ENCODE data around the gene SNX9.

The SNX9 gene

DNA sequence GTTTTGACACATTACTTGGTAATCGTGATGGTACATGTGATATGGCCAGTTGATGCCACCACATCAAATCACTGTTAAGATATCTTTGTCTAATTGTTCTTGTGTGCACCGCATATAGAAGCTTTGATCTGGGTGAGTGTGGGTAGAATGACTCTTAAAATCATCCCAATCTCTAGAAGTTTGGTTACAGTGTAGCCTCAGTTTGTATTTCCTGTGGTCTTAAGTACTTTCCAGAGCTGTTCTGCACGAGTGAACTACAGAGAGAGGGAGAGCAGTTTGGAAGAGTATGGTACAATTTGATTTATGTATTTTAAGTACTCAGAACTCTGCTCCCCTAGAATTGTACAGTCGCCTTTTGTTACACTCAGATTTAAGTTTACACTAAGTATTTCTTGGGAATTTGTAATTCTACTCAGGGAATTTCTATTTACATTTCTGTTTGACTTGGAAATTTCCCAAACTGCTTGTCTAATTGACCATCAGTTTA, 37.5 kb downstream of the SNX9 start:
- no peaks in the 10 kb centered on the region for H3K4me1 ChIP-seq (ENCODE audit: insufficient read depth, low read length)

GRCh38 chr6:157861184-157861583, 38.1 kb downstream of the SNX9 start:
- Histone ChIP-seq H3K9me3 (ENCODE audit: low read length) (no peaks in the 10 kb centered on the region), H2AFZ (ENCODE audit: low read depth, low read length) (no peak overlapping the region), H3K36me3 (ENCODE audit: insufficient read depth, low read length) (no peaks in the 10 kb centered on the region), H3K4me3 (ENCODE audit: low read length) (no peak overlapping the region), H3K4me1 (ENCODE audit: insufficient read depth, low read length) (no peaks in the 10 kb centered on the region), H3K27me3 (ENCODE audit: insufficient read depth, low read length) (no peaks in the 10 kb centered on the region)

More for the DNA sequence above, 37.5 kb downstream of the SNX9 start:
- Histone ChIP-seq H3K4me3 (ENCODE audit: low read length) (no peak overlapping the region), H2AFZ (ENCODE audit: low read depth, low read length) (no peak overlapping the region), H3K36me3 (ENCODE audit: insufficient read depth, low read length) (no peaks in the 10 kb centered on the region), H3K27me3 (ENCODE audit: insufficient read depth, low read length) (no peaks in the 10 kb centered on the region), H3K9me3 (ENCODE audit: low read length) (no peaks in the 10 kb centered on the region)

GRCh38 chr6:157861814-157862213, 38.8 kb downstream of the SNX9 start:
- H3K4me1 ChIP-seq (ENCODE audit: insufficient read depth, low read length): no peaks in the 10 kb centered on the region
- H3K36me3 ChIP-seq (ENCODE audit: insufficient read depth, low read length): no peaks in the 10 kb centered on the region
- no peak overlapping the region for H3K4me3 ChIP-seq (ENCODE audit: low read length)
- no peak overlapping the region for H2AFZ ChIP-seq (ENCODE audit: low read depth, low read length)
- H3K9me3 ChIP-seq (ENCODE audit: low read length): no peaks in the 10 kb centered on the region
- H3K27me3 ChIP-seq (ENCODE audit: insufficient read depth, low read length): no peaks in the 10 kb centered on the region

- no peak overlapping the region for H3K4me3 ChIP-seq (ENCODE audit: low read length)
- no peaks in the 10 kb centered on the region for H3K36me3 ChIP-seq (ENCODE audit: insufficient read depth, low read length)
- H3K4me1 ChIP-seq (ENCODE audit: insufficient read depth, low read length): no peaks in the 10 kb centered on the region
- H3K9me3 ChIP-seq (ENCODE audit: low read length): no peaks in the 10 kb centered on the region
- no peak overlapping the region for H2AFZ ChIP-seq (ENCODE audit: low read depth, low read length)
- H3K27me3 ChIP-seq (ENCODE audit: insufficient read depth, low read length): no peaks in the 10 kb centered on the region
These were observed 39.7 kb downstream of the SNX9 start for GRCh38 chr6:157862706-157863105.

- Histone ChIP-seq H3K27me3 (ENCODE audit: insufficient read depth, low read length) (no peaks in the 10 kb centered on the region), H3K4me1 (ENCODE audit: insufficient read depth, low read length) (no peaks in the 10 kb centered on the region), H3K4me3 (ENCODE audit: low read length) (no peak overlapping the region), H2AFZ (ENCODE audit: low read depth, low read length) (no peak overlapping the region), H3K36me3 (ENCODE audit: insufficient read depth, low read length) (peaks cover 6% of the 10 kb centered on the region), H3K9me3 (ENCODE audit: low read length) (no peaks in the 10 kb centered on the region)
These were observed 41.2 kb downstream of the SNX9 start for GRCh38 chr6:157864185-157864761.

- Histone ChIP-seq H3K4me3 (ENCODE audit: low read length) (no peak overlapping the region), H3K4me1 (ENCODE audit: insufficient read depth, low read length) (no peaks in the 10 kb centered on the region), H3K36me3 (ENCODE audit: insufficient read depth, low read length) (peaks cover 13% of the 10 kb centered on the region), H2AFZ (ENCODE audit: low read depth, low read length) (no peak overlapping the region), H3K27me3 (ENCODE audit: insufficient read depth, low read length) (no peaks in the 10 kb centered on the region), H3K9me3 (ENCODE audit: low read length) (no peaks in the 10 kb centered on the region)
These were observed 42.2 kb downstream of the SNX9 start for GRCh38 chr6:157865249-157865648.

GRCh38 chr6:157867155-157867559, 44.1 kb downstream of the SNX9 start:
- H3K4me1 ChIP-seq (ENCODE audit: insufficient read depth, low read length): no peaks in the 10 kb centered on the region
- no peaks in the 10 kb centered on the region for H3K9me3 ChIP-seq (ENCODE audit: low read length)
- peaks cover 14% of the 10 kb centered on the region for H3K36me3 ChIP-seq (ENCODE audit: insufficient read depth, low read length)
- no peaks in the 10 kb centered on the region for H3K27me3 ChIP-seq (ENCODE audit: insufficient read depth, low read length)
- H3K4me3 ChIP-seq (ENCODE audit: low read length): no peak overlapping the region
- no peak overlapping the region for H2AFZ ChIP-seq (ENCODE audit: low read depth, low read length)

- Histone ChIP-seq H3K27me3 (ENCODE audit: insufficient read depth, low read length) (no peaks in the 10 kb centered on the region), H2AFZ (ENCODE audit: low read depth, low read length) (no peak overlapping the region), H3K36me3 (ENCODE audit: insufficient read depth, low read length) (peaks cover 14% of the 10 kb centered on the region), H3K4me1 (ENCODE audit: insufficient read depth, low read length) (no peaks in the 10 kb centered on the region), H3K9me3 (ENCODE audit: low read length) (no peaks in the 10 kb centered on the region), H3K4me3 (ENCODE audit: low read length) (no peak overlapping the region)
These were observed 44.9 kb downstream of the SNX9 start for GRCh38 chr6:157867981-157868380.

DNA sequence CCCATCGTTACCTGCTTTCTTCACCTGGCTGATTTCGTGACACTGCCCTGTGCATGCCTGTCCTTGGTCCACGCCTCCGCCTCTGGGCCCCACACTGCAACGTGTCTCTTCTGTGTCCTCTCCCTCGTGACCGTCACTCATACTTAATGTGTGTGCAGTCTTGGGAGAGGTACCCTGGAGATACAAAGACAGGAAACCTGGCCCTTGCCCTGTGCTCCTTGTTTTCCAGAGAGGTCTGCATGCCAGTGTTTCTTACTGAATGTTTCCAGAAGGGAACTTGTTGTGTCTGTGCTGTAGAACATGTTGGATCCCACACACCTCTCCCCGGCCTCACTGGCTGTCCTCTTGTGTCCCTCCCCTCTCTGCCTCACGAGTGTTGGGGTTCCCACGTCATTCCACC, 45.8 kb downstream of the SNX9 start:
- no peaks in the 10 kb centered on the region for H3K27me3 ChIP-seq (ENCODE audit: insufficient read depth, low read length)
- no peak overlapping the region for H3K4me3 ChIP-seq (ENCODE audit: low read length)
- H3K4me1 ChIP-seq (ENCODE audit: insufficient read depth, low read length): no peaks in the 10 kb centered on the region
- H3K9me3 ChIP-seq (ENCODE audit: low read length): no peaks in the 10 kb centered on the region
- no peak overlapping the region for H2AFZ ChIP-seq (ENCODE audit: low read depth, low read length)
- H3K36me3 ChIP-seq (ENCODE audit: insufficient read depth, low read length): peaks cover 14% of the 10 kb centered on the region

DNA sequence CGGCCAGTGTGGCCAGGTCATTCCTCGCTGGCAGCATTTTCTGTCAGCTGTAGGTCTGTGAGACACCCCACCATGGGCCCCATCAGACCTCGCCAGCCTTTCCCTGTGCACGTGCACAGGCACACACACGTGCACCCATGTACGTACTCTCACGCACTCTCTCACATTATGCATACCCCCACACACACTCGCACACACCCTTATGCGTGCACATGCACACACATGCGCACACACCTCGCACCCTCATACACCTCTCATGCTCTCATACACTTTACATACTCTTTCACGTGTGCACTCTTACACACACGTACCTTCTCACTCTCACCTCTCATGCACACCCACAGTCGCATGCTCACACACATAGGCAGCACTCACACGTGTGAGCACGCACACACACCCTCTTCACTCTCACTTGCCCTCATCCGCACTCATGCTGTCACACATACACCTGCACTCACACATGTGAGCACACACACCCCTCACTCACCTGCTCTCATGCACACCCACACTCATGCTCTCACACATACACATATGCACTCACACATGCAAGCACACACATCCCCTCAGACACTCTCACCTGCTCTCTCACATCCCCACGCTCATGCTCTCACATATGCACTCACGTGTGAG, 46.7 kb downstream of the SNX9 start:
- no peaks in the 10 kb centered on the region for H3K9me3 ChIP-seq (ENCODE audit: low read length)
- no peaks in the 10 kb centered on the region for H3K4me1 ChIP-seq (ENCODE audit: insufficient read depth, low read length)
- no peaks in the 10 kb centered on the region for H3K27me3 ChIP-seq (ENCODE audit: insufficient read depth, low read length)
- H2AFZ ChIP-seq (ENCODE audit: low read depth, low read length): no peak overlapping the region
- H3K36me3 ChIP-seq (ENCODE audit: insufficient read depth, low read length): peaks cover 24% of the 10 kb centered on the region
- H3K4me3 ChIP-seq (ENCODE audit: low read length): no peak overlapping the region

DNA sequence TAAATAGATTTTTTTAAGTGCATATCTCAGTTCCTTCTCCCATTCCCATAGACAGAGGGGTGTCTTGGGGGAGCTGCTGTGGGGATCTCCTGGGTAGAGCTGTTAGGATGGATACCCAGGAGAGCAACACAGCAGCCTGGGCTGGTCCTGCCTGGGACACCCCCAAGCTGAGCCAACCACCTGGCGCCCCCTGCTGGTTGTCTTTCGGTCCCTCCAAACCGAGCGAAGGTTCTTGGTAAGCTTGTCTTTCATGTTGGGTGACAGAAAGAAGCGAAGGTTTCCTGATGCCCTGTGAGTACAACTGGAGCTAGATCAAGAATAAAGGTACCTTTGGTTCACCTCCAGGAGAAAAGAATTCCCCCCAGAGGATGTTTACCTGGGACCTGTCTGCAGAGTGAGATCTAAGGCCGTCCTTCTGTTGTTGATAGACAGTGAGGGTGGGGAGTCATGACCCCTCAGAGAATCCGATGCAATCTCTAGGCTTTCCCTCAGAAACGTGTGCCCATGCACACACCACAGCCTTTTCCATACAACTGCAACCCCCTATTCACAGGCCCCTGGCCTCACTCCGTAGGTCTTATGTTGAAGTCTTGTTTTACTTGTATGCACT, 50.8 kb downstream of the SNX9 start:
- Histone ChIP-seq H3K9me3 (ENCODE audit: low read length) (no peaks in the 10 kb centered on the region), H3K36me3 (ENCODE audit: insufficient read depth, low read length) (peaks cover 40% of the 10 kb centered on the region)

GRCh38 chr6:157877149-157877548, 54.1 kb downstream of the SNX9 start:
- Histone ChIP-seq H3K4me3 (ENCODE audit: low read length) (no peak overlapping the region), H3K4me1 (ENCODE audit: insufficient read depth, low read length) (peaks cover 9% of the 10 kb centered on the region), H2AFZ (ENCODE audit: low read depth, low read length) (no peak overlapping the region), H3K9me3 (ENCODE audit: low read length) (no peaks in the 10 kb centered on the region), H3K36me3 (ENCODE audit: insufficient read depth, low read length) (peaks cover 38% of the 10 kb centered on the region), H3K27me3 (ENCODE audit: insufficient read depth, low read length) (no peaks in the 10 kb centered on the region)

More for the DNA sequence above, 50.8 kb downstream of the SNX9 start:
- Histone ChIP-seq H3K27me3 (ENCODE audit: insufficient read depth, low read length) (no peaks in the 10 kb centered on the region), H3K4me1 (ENCODE audit: insufficient read depth, low read length) (peaks cover 1% of the 10 kb centered on the region), H3K4me3 (ENCODE audit: low read length) (no peak overlapping the region), H2AFZ (ENCODE audit: low read depth, low read length) (no peak overlapping the region)

DNA sequence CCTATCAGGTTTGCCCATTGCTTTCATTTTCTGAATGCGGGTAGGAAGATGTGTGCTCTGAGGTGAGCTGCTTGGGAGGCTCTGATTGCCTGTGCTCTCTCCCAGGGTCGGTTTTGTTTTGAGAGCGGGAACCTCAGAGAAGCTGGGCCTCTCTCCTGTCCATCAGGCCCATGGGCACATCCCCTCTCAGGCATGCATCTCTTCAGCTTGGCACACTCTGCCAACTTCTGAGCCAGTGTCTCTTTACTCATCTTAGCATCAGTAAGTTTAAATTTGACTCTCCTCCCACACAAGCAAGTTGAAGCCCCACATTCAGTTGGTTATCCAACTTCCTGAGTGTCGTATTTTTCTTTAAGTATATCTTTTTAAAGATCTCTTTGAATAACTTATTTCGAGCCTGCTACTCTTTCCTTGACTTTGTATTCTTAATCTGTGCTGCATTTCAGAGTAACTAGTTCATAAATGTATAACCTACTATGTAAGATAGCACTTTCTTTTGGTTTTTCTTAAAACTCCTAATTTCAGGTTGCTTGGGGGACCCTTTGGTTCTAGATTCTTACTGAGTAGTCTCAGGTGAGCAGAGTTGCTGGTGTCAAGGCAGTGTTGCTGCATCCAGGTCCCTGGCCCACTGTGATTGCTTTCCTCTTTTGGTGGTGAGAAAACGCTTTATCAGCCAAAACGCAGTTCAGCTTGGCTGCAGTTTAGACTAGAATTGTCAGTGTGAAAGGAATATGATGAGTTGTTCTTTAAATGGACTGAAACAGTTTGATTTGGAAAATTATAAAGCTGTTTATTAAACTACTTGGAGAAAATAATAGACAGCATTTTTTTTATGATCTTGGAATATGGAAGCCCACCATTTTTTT, 54.8 kb downstream of the SNX9 start:
- no peak overlapping the region for H2AFZ ChIP-seq (ENCODE audit: low read depth, low read length)
- H3K9me3 ChIP-seq (ENCODE audit: low read length): no peaks in the 10 kb centered on the region
- H3K27me3 ChIP-seq (ENCODE audit: insufficient read depth, low read length): no peaks in the 10 kb centered on the region
- no peak overlapping the region for H3K4me3 ChIP-seq (ENCODE audit: low read length)
- peaks cover 9% of the 10 kb centered on the region for H3K4me1 ChIP-seq (ENCODE audit: insufficient read depth, low read length)
- H3K36me3 ChIP-seq (ENCODE audit: insufficient read depth, low read length): peaks cover 40% of the 10 kb centered on the region
